ENCODE data around the gene TNFAIP2.

Gene TNFAIP2

DNA sequence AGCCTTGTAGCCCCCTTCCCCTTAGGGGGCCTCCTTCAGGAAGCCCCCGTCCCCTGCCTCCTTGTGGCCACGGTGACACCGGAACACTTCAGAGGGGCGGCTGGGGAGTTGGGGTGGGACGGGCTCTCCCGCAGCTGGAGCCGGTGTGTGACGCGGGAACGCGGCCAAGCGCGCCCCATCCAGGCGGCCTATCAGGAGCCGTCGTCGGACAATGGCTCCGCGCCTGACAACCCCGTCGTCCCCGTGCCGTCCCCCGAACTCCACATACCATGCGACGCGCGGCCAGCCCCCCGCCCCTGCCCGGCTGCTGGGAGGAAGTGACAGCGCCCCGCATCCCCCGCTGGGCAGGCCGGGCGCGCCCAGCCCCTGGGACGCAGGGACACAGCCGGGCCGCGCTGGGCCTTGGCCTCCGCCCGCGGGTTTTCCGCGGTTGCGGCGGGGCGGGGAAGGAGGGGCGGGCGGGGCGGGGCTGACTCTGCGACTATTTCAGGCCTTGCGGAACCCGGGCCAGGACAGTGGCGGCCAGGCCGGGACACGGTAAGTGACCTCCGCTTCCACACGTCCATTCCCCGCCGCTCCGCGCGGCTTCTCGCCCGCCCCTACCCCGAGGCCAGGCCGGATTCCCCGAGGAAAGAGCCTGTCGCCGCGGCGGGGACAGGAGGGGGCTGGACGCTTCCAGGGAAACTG is at the start of gene TNFAIP2:
Gene TNFAIP2, plus strand, starts transcription at position 515 of the 687 bp plus-strand sequence. CDS start 2,997 bp downstream, outside the sequence.
- DNase-seq: peak; percentile 50

- DNase-seq: no peak
Measured at GRCh38 chr14:103073876-103074728, 49.2 kb upstream of the TNFAIP2 start.

- DNase-seq: peak; percentile 86
Measured at GRCh38 chr14:103074729-103075367, 48.4 kb upstream of the TNFAIP2 start.

DNA sequence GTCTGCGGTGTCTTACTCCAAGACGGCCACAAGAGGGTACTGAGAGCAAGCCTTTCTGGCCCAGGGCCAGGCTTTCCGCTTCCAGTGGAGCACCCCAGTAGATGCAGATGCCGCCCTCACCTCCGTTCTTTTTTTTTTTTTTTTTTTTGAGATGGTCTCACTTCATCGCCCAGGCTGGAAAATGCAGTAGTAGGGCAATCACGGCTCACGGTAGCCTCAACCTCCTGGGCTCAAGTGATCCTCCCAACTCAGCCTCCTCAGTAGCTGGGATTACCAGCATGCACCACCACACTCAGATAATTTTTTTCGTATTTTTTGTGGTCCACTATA is 44.9 kb upstream of the TNFAIP2 start:
- peak; percentile 93 for DNase-seq

DNA sequence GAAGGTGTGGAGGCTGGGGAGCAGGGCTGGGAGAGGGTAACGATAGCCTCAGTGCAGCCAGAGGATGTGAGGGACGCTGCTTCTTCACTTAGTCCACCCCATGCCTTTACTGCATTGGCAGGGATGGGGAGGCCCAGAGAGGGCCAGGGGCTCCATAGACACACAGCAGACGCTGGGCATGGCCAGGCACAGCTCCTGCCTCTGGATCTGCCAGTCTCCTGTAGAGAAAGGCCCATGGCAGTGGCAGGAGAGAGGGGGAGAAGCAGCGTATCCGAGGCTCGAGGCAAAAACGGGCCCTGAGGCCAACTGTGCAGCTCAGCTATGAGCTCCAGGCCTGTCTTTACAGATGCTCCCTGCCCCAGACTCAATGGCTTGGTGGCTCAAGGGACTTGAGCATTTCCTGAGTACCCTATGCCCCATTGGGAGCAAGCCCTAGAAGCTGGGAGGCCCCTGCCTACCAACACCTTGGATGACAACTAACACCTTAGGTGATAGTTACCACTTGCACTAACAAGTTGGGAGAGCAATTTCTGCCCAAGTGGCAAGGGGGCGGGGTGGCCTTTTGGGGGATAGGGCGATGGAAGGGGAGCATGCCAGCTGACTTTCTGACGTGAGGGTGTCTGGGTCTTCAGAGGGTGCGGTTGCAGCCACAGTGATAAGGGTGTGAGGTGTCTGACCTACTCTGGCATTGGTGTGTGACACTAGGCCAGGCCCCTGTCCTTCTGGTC is 44.2 kb upstream of the TNFAIP2 start:
- DNase-seq: no peak

DNA sequence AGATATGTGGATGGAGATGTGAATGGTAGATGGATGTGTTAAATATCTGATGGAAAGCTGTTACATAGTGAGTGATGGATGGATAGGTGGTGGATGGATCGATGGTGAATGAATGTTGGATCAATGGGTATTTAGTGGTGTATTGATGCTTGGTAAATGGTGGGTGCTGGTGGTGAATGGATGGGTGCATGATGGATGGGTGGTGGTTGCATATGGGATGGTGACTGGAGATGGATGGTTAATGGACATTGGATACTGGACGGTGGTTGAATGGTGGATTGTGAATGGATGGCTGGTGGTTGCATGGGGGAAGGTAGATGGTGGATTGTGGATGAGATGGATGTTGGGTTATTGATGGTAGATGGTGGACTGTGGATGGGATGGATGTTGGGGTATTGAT is 41.3 kb upstream of the TNFAIP2 start:
- no peak for DNase-seq

- DNase-seq: no peak
Measured at GRCh38 chr14:103084021-103084919, 39.0 kb upstream of the TNFAIP2 start, which contains the start of gene LBHD2. Gene LBHD2, plus strand, starts transcription at chr14:103084210. Its CDS starts 1,803 bp downstream, at chr14:103086013.

DNA sequence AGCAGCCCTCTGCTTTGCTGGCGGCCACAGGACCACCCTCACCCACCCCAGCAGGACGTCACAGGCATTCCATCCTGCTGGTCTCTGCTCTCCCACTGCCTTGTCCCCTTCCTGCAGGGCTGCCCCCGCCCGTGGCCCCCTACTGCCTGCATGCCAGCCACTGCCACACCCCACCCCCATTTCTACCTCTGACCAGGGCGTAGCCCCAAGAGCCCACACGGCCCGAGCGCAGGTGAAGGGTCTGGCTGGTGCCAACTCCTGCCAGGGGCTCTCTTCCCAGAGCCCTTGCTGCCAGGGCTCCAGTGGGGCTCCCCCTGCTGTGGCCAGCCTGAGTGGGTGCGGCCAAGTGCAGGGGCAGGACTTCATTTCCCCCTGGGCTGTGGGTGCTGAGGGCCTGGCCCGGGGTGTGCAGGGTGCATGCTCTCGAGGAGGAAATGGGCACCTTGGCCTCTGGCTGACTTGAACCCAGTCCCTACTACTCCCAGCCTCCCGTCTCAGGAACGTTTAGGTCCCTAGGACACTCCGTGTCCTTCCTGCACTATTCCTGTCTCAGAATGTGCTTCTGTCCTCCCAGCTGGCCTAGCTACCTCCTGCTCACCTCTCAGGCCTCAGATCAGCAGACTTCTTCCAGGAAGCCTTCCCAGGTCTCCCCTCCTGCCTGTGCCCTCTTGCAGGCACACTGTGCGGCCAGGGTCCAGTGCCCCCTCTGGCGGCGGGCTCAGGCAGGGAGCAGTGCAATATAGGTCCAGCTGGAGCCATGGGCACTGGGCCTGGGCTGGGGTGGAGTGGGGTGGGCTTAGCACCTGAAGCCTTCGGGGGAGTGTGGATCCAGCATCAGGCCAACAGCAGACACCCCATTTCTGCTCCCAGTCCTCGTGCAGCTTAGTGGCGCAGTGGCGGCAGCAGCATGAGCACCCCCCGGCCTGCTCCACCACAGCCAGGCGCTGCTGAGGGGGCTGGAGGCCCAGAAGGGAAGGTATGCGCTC is 37.9 kb upstream of the TNFAIP2 start:
- DNase-seq: no peak

DNA sequence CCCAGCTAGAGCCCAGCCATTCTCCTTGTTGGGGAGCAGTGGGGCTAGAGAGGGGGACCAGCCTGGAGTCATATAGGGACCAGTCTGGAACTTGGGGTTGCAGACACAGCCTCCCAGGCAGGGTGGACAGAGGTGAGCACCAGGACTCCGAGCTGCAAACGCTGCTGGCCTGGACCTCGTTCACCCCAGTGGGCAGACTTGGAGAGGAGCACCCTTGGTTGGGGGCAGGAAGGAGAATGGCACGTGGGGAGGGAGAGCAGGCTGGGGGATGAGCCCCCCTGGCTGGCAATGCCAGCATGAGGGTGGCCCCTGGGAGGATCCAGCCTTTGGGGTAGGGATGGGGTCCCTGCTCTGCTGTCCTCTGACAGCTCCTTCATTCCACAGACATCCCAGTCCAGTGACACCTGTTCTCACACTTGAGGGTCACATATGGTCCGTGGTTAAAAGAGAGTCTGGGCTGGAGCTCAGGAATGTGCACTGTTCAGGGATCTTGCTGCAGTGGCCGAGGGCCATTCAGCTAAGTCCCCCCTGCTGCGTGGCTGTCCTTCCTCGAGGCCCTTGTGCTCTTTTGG is 36.4 kb upstream of the TNFAIP2 start:
- no peak for DNase-seq

- no peak for DNase-seq
Measured at GRCh38 chr14:103087343-103087835, 35.9 kb upstream of the TNFAIP2 start.

- DNase-seq: no peak
Measured at GRCh38 chr14:103088921-103089320, 34.3 kb upstream of the TNFAIP2 start.

- DNase-seq: no peak
Measured at GRCh38 chr14:103089386-103090335, 33.6 kb upstream of the TNFAIP2 start.

GRCh38 chr14:103090481-103091020 is 32.7 kb upstream of the TNFAIP2 start:
- DNase-seq: no peak

- peak; percentile 86 for DNase-seq
Measured at GRCh38 chr14:103091041-103091882, 32.0 kb upstream of the TNFAIP2 start.

GRCh38 chr14:103091883-103092222 is 31.4 kb upstream of the TNFAIP2 start:
- DNase-seq: no peak

- DNase-seq: no peak
Measured at GRCh38 chr14:103093856-103094405, 29.3 kb upstream of the TNFAIP2 start.

Measured in hematopoietic multipotent progenitor cell treated with erythropoietin and hydrocortisone succinate and interleukin-3 and kit ligand, for 4 days (in vitro differentiated cells).